GM19372 (cell line): ENCODE data around the gene PGAM2.

Source experiments
- ATAC-seq: cut with Tn5 transposase; IDR thresholded peaks from one replicate; pipeline ENCODE4 v1.9.1; 2021; ENCODE audit warnings: mild to moderate bottlenecking, low read depth, moderate library complexity; ENCODE audit not compliant: unreplicated experiment

The PGAM2 gene

GRCh38 chr7:44103923-44104859, 38.8 kb upstream of the PGAM2 start, which contains the start of gene AEBP1:
Gene AEBP1 (plus strand): TSS chr7:44104345. CDS start chr7:44104666, 321 bp downstream.
- ATAC-seq = no peak

- no peak for ATAC-seq
Observed at GRCh38 chr7:44103566-44103922, 38.2 kb upstream of the PGAM2 start.

- no peak for ATAC-seq
Observed at GRCh38 chr7:44102846-44103565, 37.6 kb upstream of the PGAM2 start.

GRCh38 chr7:44101966-44102845, 36.8 kb upstream of the PGAM2 start:
- no peak for ATAC-seq

- ATAC-seq = no peak
Observed at GRCh38 chr7:44101303-44101965, 36.1 kb upstream of the PGAM2 start.

GRCh38 chr7:44100458-44101302, 35.3 kb upstream of the PGAM2 start:
- no peak for ATAC-seq

GRCh38 chr7:44099669-44100068, 34.3 kb upstream of the PGAM2 start:
- ATAC-seq = no peak

- no peak for ATAC-seq
Observed at GRCh38 chr7:44098092-44099068, 33.0 kb upstream of the PGAM2 start.

- ATAC-seq = no peak
Observed at GRCh38 chr7:44097064-44097932, 31.9 kb upstream of the PGAM2 start.

GRCh38 chr7:44096326-44096881, 31.0 kb upstream of the PGAM2 start:
- ATAC-seq = no peak

- no peak for ATAC-seq
Observed at GRCh38 chr7:44095781-44096180, 30.4 kb upstream of the PGAM2 start.

GRCh38 chr7:44094883-44095592, 29.7 kb upstream of the PGAM2 start:
- no peak for ATAC-seq

- no peak for ATAC-seq
Observed at GRCh38 chr7:44094365-44094764, 29.0 kb upstream of the PGAM2 start.

GRCh38 chr7:44093102-44093641, 27.8 kb upstream of the PGAM2 start:
- no peak for ATAC-seq

GRCh38 chr7:44087911-44088838, 22.8 kb upstream of the PGAM2 start:
- no peak for ATAC-seq
